Cardiac muscle cell (in vitro differentiated cells and primary cell): ENCODE results near the gene BACH1. TPM values are rescaled to one million over a fixed set of nuclear protein-coding genes. Genes with fewer than 3 reads are reported as not detected.

Experiments
- DNase-seq, 2 donors: peaks; one replicate each; pipeline versions ENCODE4 v3.0.0 to v3.0.0-alpha.2; 2010 to 2017; ENCODE audit warnings: low read depth in 1 of 2, low spot score in 1 of 2
- H3K27ac ChIP-seq: fragments of 200-600 bp; sonication (generic); 2 replicates; pipeline ENCODE4 v1.5.1; 2016
- H3K27me3 ChIP-seq: fragments of 200-600 bp; sonication (generic); 2 replicates; pipeline ENCODE4 v1.6.0; 2016; ENCODE audit warnings: control low read depth
- H3K36me3 ChIP-seq: fragments of 200-600 bp; sonication (generic); 2 replicates; pipeline ENCODE4 v1.5.1; 2016; ENCODE audit warnings: control low read depth
- H3K4me1 ChIP-seq: fragments of 200-600 bp; sonication (generic); 2 replicates; pipeline ENCODE4 v1.8.1; 2017; ENCODE audit warnings: low read depth, mild to moderate bottlenecking, mixed run types
- H3K4me3 ChIP-seq: fragments of 200-600 bp; sonication (generic); 2 replicates; pipeline ENCODE4 v1.5.1; 2016; ENCODE audit warnings: mild to moderate bottlenecking
- H3K9me3 ChIP-seq: fragments of 200-600 bp; sonication (generic); 2 replicates; pipeline ENCODE4 v1.5.1; 2017; ENCODE audit warnings: low read depth, mild to moderate bottlenecking, control low read depth
- CTCF ChIP-seq: IDR thresholded peaks from 2 replicates; pipeline ENCODE4 v1.5.1; 2012; ENCODE audit warnings: low read depth, mild to moderate bottlenecking, low read length
- polyA plus RNA-seq: library from polyadenylated mRNA; unstranded; fragments of >200 nt; fragmentation: Nextera tagmentation; extraction: Ambion mirVana; gene quantifications from 2 replicates; pipeline ENCODE4 v1.2.1, GENCODE V29; 2016
- total RNA-seq: library from RNA; depleted of rRNA; stranded (reverse); fragments of >200 nt; gene quantifications from 2 replicates; pipeline ENCODE4 v1.2.3, GENCODE V29; 2016

Gene BACH1
- total and polyA plus RNA-seq, 2 experiments from 2014 or later, result 17.2 to 32.3 TPM

- H3K4me1 ChIP-seq, result no peaks in the 10 kb centered on the region
- H3K27me3 ChIP-seq, result no peaks in the 10 kb centered on the region
- TF ChIP-seq CTCF, result no peak
- no peak overlapping the region for H3K4me3 ChIP-seq
- no peak for DNase-seq
- H3K27ac ChIP-seq, result no peak overlapping the region
- H3K36me3 ChIP-seq, result no peaks in the 10 kb centered on the region
- no peaks in the 10 kb centered on the region for H3K9me3 ChIP-seq
Observed at GRCh38 chr21:29295066-29295650, 3.6 kb upstream of the BACH1 start.

- Histone ChIP-seq H3K27me3 (no peaks in the 10 kb centered on the region), H3K36me3 (no peaks in the 10 kb centered on the region), H3K9me3 (no peaks in the 10 kb centered on the region), H3K4me3 (no peak overlapping the region), H3K4me1 (peaks cover 10% of the 10 kb centered on the region), H3K27ac (no peak overlapping the region)
- DNase-seq, result no peak
- TF ChIP-seq CTCF, result no peak
Observed at GRCh38 chr21:29296446-29296845, 2.3 kb upstream of the BACH1 start.

GRCh38 chr21:29297483-29298347 is 1.0 kb upstream of the BACH1 start:
- Histone ChIP-seq H3K4me3 (peak overlapping the region; percentile 69), H3K9me3 (no peaks in the 10 kb centered on the region), H3K27ac (no peak overlapping the region), H3K36me3 (no peaks in the 10 kb centered on the region), H3K27me3 (no peaks in the 10 kb centered on the region), H3K4me1 (peaks cover 21% of the 10 kb centered on the region)
- no peak for DNase-seq
- no peak for TF ChIP-seq CTCF

- Histone ChIP-seq H3K27me3 (no peaks in the 10 kb centered on the region), H3K36me3 (no peaks in the 10 kb centered on the region), H3K27ac (peak overlapping the region; percentile 98), H3K4me1 (peaks cover 28% of the 10 kb centered on the region), H3K4me3 (peak overlapping the region; percentile 69), H3K9me3 (no peaks in the 10 kb centered on the region)
- TF ChIP-seq CTCF, result no peak
- DNase-seq, result peak; percentile 60 to 76
Observed at GRCh38 chr21:29299046-29299915, 559 bp downstream of the BACH1 start.
